HG03196 (cell line): ENCODE measurements around the gene PROSER3.

ENCODE experiments used
- ATAC-seq: cut with Tn5 transposase; IDR thresholded peaks from one replicate; pipeline ENCODE4 v1.9.1; 2021; ENCODE audit not compliant: unreplicated experiment

Gene PROSER3

GRCh38 chr19:35757749-35758608 is at the start of gene PROSER3:
PROSER3 (plus strand) TSS chr19:35758176; CDS start chr19:35758216, 40 bp downstream.
- peak; percentile 88 for ATAC-seq

- no peak for ATAC-seq
Observed at GRCh38 chr19:35708391-35708790, 49.6 kb upstream of the PROSER3 start.

GRCh38 chr19:35710784-35711723 is 46.9 kb upstream of the PROSER3 start:
- peak; percentile 28 for ATAC-seq

GRCh38 chr19:35712567-35713505 is 45.1 kb upstream of the PROSER3 start:
- ATAC-seq, result no peak

GRCh38 chr19:35713506-35713850 is 44.5 kb upstream of the PROSER3 start:
- no peak for ATAC-seq

DNA sequence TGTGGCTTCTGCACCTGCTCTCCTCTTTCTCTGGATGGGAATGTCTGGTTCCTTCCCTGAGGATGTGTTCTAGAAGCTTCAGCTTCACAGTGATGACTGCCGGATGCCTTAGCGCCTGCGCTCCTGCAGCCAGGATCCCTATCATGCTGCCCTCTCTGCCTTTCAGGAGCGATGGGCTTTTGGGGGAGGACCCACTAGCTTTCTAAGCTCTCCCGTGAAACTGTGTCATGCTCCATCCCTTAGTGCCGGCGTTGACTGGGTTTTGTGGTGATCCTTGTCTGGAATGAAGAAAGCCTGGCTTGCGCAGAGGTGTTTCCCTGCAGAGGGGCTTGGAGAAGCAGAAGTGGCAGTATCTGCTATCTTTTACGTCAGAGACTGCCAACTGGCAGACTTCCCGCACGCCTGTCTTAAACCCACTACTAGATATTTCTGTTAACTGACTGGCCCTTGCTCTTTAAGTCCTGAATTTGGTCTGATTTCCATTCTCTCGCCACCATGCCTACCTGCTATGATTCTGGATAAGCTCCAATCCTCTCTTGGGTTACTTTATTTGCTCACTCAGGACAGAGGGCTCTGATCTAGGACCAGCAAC is 44.0 kb upstream of the PROSER3 start:
- no peak for ATAC-seq

DNA sequence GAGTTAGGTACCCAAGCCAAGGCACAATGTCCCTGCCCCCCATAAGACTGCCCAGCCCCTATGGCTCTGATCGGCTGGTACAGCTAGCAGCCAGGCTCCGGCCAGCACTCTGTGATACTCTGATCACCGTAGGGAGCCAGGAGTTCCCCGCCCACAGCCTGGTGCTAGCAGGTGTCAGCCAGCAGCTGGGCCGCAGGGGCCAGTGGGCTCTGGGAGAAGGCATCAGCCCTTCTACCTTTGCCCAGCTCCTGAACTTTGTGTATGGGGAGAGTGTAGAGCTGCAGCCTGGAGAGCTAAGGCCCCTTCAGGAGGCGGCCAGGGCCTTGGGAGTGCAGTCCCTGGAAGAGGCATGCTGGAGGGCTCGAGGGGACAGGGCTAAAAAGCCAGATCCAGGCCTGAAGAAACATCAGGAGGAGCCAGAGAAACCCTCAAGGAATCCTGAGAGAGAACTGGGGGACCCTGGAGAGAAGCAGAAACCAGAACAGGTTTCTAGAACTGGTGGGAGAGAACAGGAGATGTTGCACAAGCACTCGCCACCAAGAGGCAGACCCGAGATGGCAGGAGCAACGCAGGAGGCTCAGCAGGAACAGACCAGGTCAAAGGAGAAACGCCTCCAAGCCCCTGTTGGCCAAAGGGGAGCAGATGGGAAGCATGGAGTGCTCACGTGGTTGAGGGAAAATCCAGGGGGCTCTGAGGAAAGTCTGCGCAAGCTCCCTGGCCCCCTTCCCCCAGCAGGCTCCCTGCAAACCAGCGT is 43.2 kb upstream of the PROSER3 start:
- no peak for ATAC-seq

DNA sequence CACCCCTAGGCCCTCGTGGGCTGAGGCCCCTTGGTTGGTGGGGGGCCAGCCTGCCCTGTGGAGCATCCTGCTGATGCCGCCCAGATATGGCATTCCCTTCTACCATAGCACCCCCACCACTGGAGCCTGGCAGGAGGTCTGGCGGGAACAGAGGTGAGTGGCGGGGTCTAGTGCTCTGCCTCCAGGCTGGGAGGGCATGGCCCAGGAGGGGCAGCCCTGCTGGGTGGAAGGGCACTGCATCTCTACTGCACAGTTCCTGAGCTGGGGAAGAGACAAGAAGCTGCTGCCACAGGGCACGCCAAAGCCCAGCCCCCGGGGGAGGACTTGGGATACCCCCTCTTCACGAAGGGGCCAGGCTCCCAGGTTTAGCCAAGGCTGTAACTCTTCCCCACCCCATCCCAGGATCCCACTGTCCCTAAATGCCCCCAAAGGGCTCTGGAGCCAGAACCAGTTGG is 42.6 kb upstream of the PROSER3 start:
- ATAC-seq, result no peak

GRCh38 chr19:35715981-35716800 is 41.8 kb upstream of the PROSER3 start:
- ATAC-seq, result no peak

DNA sequence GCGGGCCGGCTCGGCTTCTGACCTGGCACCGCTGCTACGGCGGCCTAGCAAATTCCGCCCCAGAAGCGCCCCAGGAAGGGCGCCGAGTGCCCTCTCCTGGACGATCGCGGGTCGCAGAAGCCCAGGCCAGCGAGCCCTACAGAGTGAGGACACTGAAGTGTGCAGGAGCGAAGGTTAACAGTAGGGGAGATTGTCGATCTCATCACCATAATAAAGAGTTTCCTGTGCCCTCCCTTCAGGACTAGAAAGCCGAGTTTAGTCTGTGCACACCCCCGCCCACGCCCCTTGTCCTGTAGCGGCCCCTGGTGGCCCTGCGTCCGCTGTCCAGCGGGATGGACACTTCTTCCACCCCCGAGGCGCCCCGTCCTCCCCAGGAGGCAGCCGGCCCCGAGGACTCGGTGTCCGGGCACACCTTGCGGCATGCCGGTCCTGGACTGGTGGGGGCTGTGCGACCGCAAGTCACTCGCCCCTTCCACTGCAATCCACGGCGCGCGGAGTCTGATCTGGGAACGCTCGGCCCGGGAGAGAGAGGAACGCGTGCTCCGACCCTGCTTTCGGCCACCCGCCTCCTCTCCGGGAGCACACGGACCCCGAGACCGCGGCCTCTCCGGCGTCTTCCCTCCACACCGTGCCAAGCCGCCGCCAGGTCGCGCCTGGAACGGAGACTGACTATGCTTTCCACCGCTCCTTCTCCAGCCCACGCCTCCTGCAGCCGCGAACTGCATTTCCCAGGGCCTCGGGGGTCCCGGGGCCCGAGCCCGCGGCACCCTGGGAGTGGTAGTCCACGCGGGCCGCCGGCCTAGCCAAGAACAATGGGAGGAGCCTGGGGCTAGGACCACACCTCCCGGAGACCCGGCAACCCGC is 40.9 kb upstream of the PROSER3 start:
- peak; percentile 50 for ATAC-seq

- no peak for ATAC-seq
Observed at GRCh38 chr19:35717665-35718344, 40.2 kb upstream of the PROSER3 start, which contains the start of gene KMT2B. KMT2B (plus strand) TSS chr19:35718003; CDS start chr19:35718019, 16 bp downstream.

- no peak for ATAC-seq
Observed at GRCh38 chr19:35718345-35719041, 39.5 kb upstream of the PROSER3 start.

GRCh38 chr19:35719402-35720162 is 38.4 kb upstream of the PROSER3 start:
- no peak for ATAC-seq

DNA sequence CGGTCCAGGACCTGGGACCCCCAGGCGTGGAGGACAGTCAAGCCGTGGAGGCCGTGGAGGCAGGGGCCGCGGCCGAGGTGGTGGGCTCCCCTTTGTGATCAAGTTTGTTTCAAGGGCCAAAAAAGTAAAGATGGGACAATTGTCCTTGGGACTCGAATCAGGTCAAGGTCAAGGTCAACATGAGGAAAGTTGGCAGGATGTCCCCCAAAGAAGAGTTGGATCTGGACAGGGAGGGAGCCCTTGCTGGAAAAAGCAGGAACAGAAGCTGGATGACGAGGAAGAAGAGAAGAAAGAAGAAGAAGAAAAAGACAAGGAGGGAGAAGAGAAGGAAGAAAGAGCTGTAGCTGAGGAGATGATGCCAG is 37.8 kb upstream of the PROSER3 start:
- no peak for ATAC-seq

- ATAC-seq, result no peak
Observed at GRCh38 chr19:35720648-35721047, 37.3 kb upstream of the PROSER3 start.

GRCh38 chr19:35721374-35721773 is 36.6 kb upstream of the PROSER3 start:
- no peak for ATAC-seq
